Measurements from ENCODE around the gene CALCOCO2.
"Not testable (repeated sequence)": the region's sequence is repeated elsewhere in the genome, so short reads cannot be mapped to it uniquely, and the experiment has no call there.

CALCOCO2 gene

GRCh38 chr17:48816438-48816773 lies 14.4 kb upstream of the CALCOCO2 start:
- Histone ChIP-seq H3K27me3 (ENCODE audit: insufficient read depth, poor library complexity, severe bottlenecking) (peaks cover 35% of the 10 kb centered on the region), H3K4me3 (replicated peaks; ENCODE audit: insufficient read depth, low read length) (no peak overlapping the region), H3K27ac (replicated peaks) (no peak overlapping the region)
- DNase-seq (ENCODE audit: low read depth in 1 of 2, low spot score in 1 of 2): no peak
- TF ChIP-seq SPI1 (IDR thresholded peaks at IDR 0.05; ENCODE audit: borderline replicate concordance, low read depth) (peak; percentile 57; the same call in 1 of the 2 replicates), POLR2AphosphoS5 (IDR thresholded peaks at IDR 0.05; ENCODE audit: low read depth) (no peak)

DNA sequence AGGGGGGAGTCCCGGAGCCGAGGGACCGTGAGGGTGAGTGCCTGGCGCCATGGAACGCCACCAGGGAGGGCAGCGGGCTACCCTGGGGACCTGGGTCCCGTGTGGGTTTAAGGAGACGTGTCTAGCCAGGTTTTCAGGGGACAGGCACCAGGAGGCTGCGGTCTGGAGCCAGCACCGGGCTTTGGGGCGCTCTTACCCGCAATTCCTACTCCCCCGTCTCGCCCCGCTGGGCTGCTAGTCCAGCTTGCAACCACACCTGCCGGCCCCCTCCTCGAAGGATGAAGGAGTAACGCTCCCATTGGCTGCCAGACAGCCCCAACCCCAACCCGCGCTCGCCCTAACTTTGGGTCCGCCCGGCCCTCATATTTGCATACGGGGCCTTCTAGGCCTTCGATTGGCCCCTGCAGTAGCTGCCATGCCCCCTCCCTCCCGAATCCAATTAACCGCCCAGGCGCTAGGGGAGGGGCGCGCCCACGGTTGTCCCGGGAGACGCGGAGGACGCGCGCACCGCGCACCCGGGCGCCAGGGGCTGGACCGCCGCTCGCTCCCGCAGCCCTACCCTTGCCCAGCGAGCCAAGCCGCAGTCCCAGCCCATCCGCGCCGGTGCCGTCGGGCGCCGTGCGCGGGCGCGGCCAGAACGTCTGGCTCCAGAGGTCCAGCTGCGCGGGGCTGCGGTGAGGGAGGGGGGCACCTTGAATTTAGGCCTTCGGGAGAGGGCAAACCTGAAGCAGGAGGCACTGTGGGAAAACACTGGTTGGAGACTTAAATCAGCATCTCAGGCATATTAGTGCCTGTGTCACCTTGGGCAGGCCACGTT lies 13.9 kb upstream of the CALCOCO2 start, which contains the start of gene TTLL6:
Gene TTLL6 (minus strand): TSS at position 456 of the 817 bp plus-strand sequence. CDS start 157 bp downstream, at position 299.
- Histone ChIP-seq H3K4me3 (replicated peaks; ENCODE audit: insufficient read depth, low read length) (peak within 1 kb of the TSS; percentile 18), H3K27ac (replicated peaks) (no peak within 1 kb of the TSS), H3K27me3 (ENCODE audit: insufficient read depth, poor library complexity, severe bottlenecking) (peaks cover 35% of the 10 kb centered on the region)
- DNase-seq (ENCODE audit: low read depth in 1 of 2, low spot score in 1 of 2): peak in 1 of 2 experiments; percentile 20
- TF ChIP-seq POLR2AphosphoS5 (IDR thresholded peaks at IDR 0.05; ENCODE audit: low read depth) (no peak), REST (IDR thresholded peaks at IDR 0.05; ENCODE audit: insufficient replicate concordance, low read depth) (no peak), SPI1 (IDR thresholded peaks at IDR 0.05; ENCODE audit: borderline replicate concordance, low read depth) (no peak), GABPA (IDR thresholded peaks at IDR 0.05; ENCODE audit: low read depth) (no peak)
- TF ChIP-seq, protein P1, sequence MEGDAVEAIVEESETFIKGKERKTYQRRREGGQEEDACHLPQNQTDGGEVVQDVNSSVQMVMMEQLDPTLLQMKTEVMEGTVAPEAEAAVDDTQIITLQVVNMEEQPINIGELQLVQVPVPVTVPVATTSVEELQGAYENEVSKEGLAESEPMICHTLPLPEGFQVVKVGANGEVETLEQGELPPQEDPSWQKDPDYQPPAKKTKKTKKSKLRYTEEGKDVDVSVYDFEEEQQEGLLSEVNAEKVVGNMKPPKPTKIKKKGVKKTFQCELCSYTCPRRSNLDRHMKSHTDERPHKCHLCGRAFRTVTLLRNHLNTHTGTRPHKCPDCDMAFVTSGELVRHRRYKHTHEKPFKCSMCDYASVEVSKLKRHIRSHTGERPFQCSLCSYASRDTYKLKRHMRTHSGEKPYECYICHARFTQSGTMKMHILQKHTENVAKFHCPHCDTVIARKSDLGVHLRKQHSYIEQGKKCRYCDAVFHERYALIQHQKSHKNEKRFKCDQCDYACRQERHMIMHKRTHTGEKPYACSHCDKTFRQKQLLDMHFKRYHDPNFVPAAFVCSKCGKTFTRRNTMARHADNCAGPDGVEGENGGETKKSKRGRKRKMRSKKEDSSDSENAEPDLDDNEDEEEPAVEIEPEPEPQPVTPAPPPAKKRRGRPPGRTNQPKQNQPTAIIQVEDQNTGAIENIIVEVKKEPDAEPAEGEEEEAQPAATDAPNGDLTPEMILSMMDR (IDR thresholded peaks at IDR 0.05; ENCODE audit: insufficient read depth, low read length): no peak

DNA sequence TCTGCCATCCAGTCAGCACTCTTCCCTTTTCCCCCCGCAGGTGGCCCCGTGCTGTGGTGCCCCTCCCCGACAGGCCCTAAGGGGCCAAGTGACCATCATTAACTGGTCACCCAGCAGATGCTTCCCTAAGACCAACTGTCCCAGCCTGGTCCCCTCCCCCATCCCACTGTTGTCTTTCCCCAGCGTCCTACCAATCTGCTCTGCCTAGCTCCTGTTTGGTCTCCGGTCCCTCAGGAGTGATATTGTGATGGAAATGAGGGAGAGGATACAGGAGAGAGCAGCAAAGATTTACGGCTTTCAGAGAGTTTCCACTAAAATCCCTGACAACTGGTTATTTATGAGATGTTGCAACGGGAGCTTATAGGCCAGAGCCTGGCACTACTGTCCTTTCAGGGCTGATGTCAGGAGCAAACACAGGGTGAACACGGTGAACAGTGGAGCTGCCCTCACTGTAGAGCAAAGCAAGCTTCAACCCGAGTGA lies 12.4 kb upstream of the CALCOCO2 start:
- Histone ChIP-seq H3K4me3 (replicated peaks; ENCODE audit: insufficient read depth, low read length) (no peak overlapping the region), H3K27me3 (ENCODE audit: insufficient read depth, poor library complexity, severe bottlenecking) (peaks cover 35% of the 10 kb centered on the region), H3K27ac (replicated peaks) (no peak overlapping the region)
- no peak for DNase-seq (ENCODE audit: low read depth in 1 of 2, low spot score in 1 of 2)
- TF ChIP-seq, protein P1 (IDR thresholded peaks at IDR 0.05; ENCODE audit: insufficient read depth, low read length): no peak
- TF ChIP-seq POLR2AphosphoS5 (IDR thresholded peaks at IDR 0.05; ENCODE audit: low read depth): no peak
- TF ChIP-seq REST (IDR thresholded peaks at IDR 0.05; ENCODE audit: insufficient replicate concordance, low read depth): no peak
- no peak for TF ChIP-seq SPI1 (IDR thresholded peaks at IDR 0.05; ENCODE audit: borderline replicate concordance, low read depth)
- no peak for TF ChIP-seq GABPA (IDR thresholded peaks at IDR 0.05; ENCODE audit: low read depth)

DNA sequence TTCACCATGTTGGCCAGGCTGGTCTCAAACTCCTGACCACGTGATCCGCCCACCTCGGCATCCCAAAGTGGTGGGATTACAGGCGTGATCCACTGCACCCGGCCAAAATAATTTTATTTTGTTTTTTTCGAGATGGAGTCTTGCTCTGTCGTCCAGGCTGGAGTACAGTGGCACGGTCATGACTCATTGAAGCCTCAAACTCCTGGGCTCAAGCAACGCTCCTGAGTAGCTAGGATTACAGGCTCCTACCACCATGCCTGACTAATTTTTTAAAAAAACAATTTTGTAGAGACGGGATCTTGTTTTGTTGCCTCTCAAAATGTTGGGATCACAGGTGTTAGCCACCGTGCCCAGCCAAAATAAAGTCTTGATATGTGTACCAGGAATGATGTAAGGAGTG lies 11.4 kb upstream of the CALCOCO2 start:
- TF ChIP-seq, protein P1 (IDR thresholded peaks at IDR 0.05; ENCODE audit: insufficient read depth, low read length): no peak
- no peak for TF ChIP-seq GABPA (IDR thresholded peaks at IDR 0.05; ENCODE audit: low read depth)
- TF ChIP-seq REST (IDR thresholded peaks at IDR 0.05; ENCODE audit: insufficient replicate concordance, low read depth): no peak
- TF ChIP-seq SPI1 (IDR thresholded peaks at IDR 0.05; ENCODE audit: borderline replicate concordance, low read depth): no peak
- no peak for TF ChIP-seq POLR2AphosphoS5 (IDR thresholded peaks at IDR 0.05; ENCODE audit: low read depth)
- H3K27ac ChIP-seq (replicated peaks): no peak overlapping the region
- DNase-seq (ENCODE audit: low read depth in 1 of 2, low spot score in 1 of 2): no peak

GRCh38 chr17:48820936-48821335 lies 9.9 kb upstream of the CALCOCO2 start:
- not testable (repeated sequence) for H3K27ac ChIP-seq (replicated peaks); DNase-seq (ENCODE audit: low read depth in 1 of 2, low spot score in 1 of 2); H3K4me3 ChIP-seq (replicated peaks; ENCODE audit: insufficient read depth, low read length)
- peaks cover 24% of the 10 kb centered on the region for H3K27me3 ChIP-seq (ENCODE audit: insufficient read depth, poor library complexity, severe bottlenecking)

More for the DNA sequence above, 11.4 kb upstream of the CALCOCO2 start:
- Histone ChIP-seq H3K4me3 (replicated peaks; ENCODE audit: insufficient read depth, low read length) (no peak overlapping the region), H3K27me3 (ENCODE audit: insufficient read depth, poor library complexity, severe bottlenecking) (peaks cover 35% of the 10 kb centered on the region)

All from HL-60 (cell line).